Panc1 (cell line): ENCODE measurements around the gene TTYH2. TPM values are rescaled to one million over a fixed set of nuclear protein-coding genes. Genes with fewer than 3 reads are reported as not detected.

ENCODE experiments used
- ATAC-seq: fragments of 200-7000 bp; cut with Tn5 transposase; 2 replicates; pipeline ENCODE4 v1.9.1; 2020; ENCODE audit warnings: mild to moderate bottlenecking, moderate library complexity
- BruUV-seq: library from RNA; stranded (reverse); fragments of 400-500 nt; replicated peaks from 2 replicates; lab custom pipeline; 2021; lab: Mats Ljungman, UMichigan
- CTCF ChIA-PET: fragments of 300-600 bp; sonication (Branson Sonifier 250); formaldehyde crosslinking; loops from one replicate; lab custom pipeline; 2022; ENCODE audit warnings: antibody characterized with exemption; lab: Charles Lee
- POLR2A ChIA-PET: fragments of 300-600 bp; sonication (Branson Sonifier 250); formaldehyde crosslinking; loops from one replicate; lab custom pipeline; 2022; ENCODE audit warnings: antibody characterized with exemption; lab: Charles Lee
- DNase-seq: peaks from one replicate; pipeline ENCODE4 v3.0.0-alpha.2; 2010; ENCODE audit warnings: low read depth, low spot score
- H3K27ac ChIP-seq: 2 replicates; pipeline ENCODE4 v1.5.1; 2011; ENCODE audit warnings: mild to moderate bottlenecking, low read length, inconsistent platforms
- H3K27me3 ChIP-seq: fragments of 200-500 bp; sonication (Bioruptor generic); 2 replicates; pipeline ENCODE4 v1.6.0; 2014; ENCODE audit warnings: low read length, inconsistent platforms; ENCODE audit not compliant: control insufficient read depth, insufficient read depth
- H3K36me3 ChIP-seq: fragments of 200-500 bp; sonication (Bioruptor generic); 2 replicates; pipeline ENCODE4 v1.5.1; 2014; ENCODE audit warnings: inconsistent platforms, mild to moderate bottlenecking, low read length, moderate library complexity; ENCODE audit not compliant: control insufficient read depth, insufficient read depth
- H3K4me1 ChIP-seq: 2 replicates; pipeline ENCODE4 v1.5.1; 2011; ENCODE audit warnings: inconsistent platforms, mild to moderate bottlenecking, low read length, moderate library complexity; ENCODE audit not compliant: control insufficient read depth, insufficient read depth
- H3K4me3 ChIP-seq, 2 experiments: 2 replicates each; pipeline ENCODE4 v1.5.1; 2011 to 2012; ENCODE audit warnings: low read depth in 2 of 2, low read length in 2 of 2, mild to moderate bottlenecking in 2 of 2, inconsistent platforms in 1 of 2, moderate library complexity in 1 of 2
- H3K9me3 ChIP-seq: fragments of 200-500 bp; sonication (Bioruptor generic); 2 replicates; pipeline ENCODE4 v1.5.1; 2014; ENCODE audit warnings: low read depth, mild to moderate bottlenecking, inconsistent platforms, low read length, moderate library complexity; ENCODE audit not compliant: control insufficient read depth, insufficient read depth
- CTCF ChIP-seq: fragments of 450-650 bp; IDR thresholded peaks from 2 replicates; pipeline ENCODE4 v1.5.1; 2017; ENCODE audit warnings: mild to moderate bottlenecking
- POLR2AphosphoS5 ChIP-seq: IDR thresholded peaks from 2 replicates; pipeline ENCODE4 v1.6.1; 2012; ENCODE audit warnings: mild to moderate bottlenecking, low read depth, low read length, moderate library complexity
- SIN3A ChIP-seq: IDR thresholded peaks from 2 replicates; pipeline ENCODE4 v1.6.1; 2012; ENCODE audit warnings: low read depth, mild to moderate bottlenecking, low read length, moderate library complexity, borderline replicate concordance; ENCODE audit not compliant: insufficient read depth
- TCF7L2 ChIP-seq: IDR thresholded peaks from 2 replicates; pipeline ENCODE4 v1.6.1; 2011; ENCODE audit warnings: mild to moderate bottlenecking, low read depth, low read length, inconsistent platforms
- in situ Hi-C: cut with HindIII; loops from 2 replicates; pipeline ENCODE4 v1.10.0; 2016; ENCODE audit warnings: low sequenced_read_pairs, low pct_unique_long_range_greater_than_20kb
- intact Hi-C: fragments of 100-400 bp; cut with micrococcal nuclease; formaldehyde crosslinking; loops from one replicate; pipeline ENCODE4 v1.10.0; 2022; ENCODE audit not compliant: unreplicated experiment
- total RNA-seq: library from RNA; stranded (reverse); gene quantifications from one replicate; pipeline ENCODE4 v1.2.1, GENCODE V29; 2021; ENCODE audit not compliant: unreplicated experiment
- TF ChIP-seq, protein P1 (sequence below), 2 experiments: IDR thresholded peaks; 2 replicates each; pipeline ENCODE4 v1.6.1; 2011 to 2012; ENCODE audit warnings: low read depth in 2 of 2, control low read depth in 1 of 2, low read length in 1 of 2, mild to moderate bottlenecking in 1 of 2, moderate library complexity in 1 of 2; ENCODE audit not compliant: insufficient read depth in 1 of 2

The TTYH2 gene
- total RNA-seq, 1 experiment from 2014 or later: 8.3 TPM

DNA sequence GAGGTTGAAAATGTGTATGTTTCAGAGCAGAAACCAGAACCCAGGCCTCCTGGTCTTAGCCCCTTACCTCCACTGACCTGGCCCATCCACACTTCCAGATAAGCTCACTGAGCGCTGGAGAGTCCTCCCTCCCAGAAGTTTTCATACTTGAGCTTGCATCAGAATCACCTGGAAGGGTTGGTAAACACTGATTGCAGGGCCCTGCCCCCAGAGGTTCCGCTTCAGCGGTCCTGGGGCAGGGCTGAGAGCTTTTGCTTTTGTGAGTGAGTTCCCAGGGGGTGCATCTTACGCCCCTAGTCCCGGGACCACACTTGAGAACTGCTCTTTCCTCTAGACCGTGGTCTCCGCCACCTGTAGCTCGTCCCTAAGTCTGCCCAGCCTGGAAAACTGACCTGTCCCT lies 20.6 kb downstream of the TTYH2 start:
- ATAC-seq: no peak

DNA sequence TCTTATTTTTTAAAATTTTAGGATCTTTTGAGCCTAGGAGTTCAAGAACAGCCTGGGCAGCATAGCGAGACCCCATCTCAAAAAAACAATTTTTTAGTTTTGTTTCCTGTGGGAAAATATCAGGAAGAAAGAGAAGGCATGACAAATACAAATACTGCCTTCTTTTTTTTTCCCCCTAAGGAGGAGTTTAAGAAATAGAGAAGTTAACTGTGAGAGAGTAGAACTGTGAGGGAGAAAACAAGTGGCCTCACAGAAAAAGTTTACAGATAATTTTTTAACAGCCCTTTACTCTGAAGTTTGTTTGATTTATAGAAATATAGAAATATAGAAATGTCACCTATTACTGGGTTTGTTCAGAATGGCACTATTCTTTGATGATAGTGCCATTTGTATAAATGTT lies 21.1 kb downstream of the TTYH2 start:
- POLR2A ChIA-PET: no interaction called here
- no peak for DNase-seq
- H3K4me3 ChIP-seq: no peak overlapping the region
- H3K4me1 ChIP-seq: no peaks in the 10 kb centered on the region
- no peak for ATAC-seq
- CTCF ChIA-PET: no interaction called here
- no peaks in the 10 kb centered on the region for H3K9me3 ChIP-seq
- in situ Hi-C loops: no loop called here
- H3K27ac ChIP-seq: no peak overlapping the region
- intact Hi-C loops: no loop called here
- H3K36me3 ChIP-seq: no peaks in the 10 kb centered on the region
- no peaks in the 10 kb centered on the region for H3K27me3 ChIP-seq
- no peak for TF ChIP-seq POLR2AphosphoS5
- TF ChIP-seq CTCF: no peak
- TF ChIP-seq, protein P1, sequence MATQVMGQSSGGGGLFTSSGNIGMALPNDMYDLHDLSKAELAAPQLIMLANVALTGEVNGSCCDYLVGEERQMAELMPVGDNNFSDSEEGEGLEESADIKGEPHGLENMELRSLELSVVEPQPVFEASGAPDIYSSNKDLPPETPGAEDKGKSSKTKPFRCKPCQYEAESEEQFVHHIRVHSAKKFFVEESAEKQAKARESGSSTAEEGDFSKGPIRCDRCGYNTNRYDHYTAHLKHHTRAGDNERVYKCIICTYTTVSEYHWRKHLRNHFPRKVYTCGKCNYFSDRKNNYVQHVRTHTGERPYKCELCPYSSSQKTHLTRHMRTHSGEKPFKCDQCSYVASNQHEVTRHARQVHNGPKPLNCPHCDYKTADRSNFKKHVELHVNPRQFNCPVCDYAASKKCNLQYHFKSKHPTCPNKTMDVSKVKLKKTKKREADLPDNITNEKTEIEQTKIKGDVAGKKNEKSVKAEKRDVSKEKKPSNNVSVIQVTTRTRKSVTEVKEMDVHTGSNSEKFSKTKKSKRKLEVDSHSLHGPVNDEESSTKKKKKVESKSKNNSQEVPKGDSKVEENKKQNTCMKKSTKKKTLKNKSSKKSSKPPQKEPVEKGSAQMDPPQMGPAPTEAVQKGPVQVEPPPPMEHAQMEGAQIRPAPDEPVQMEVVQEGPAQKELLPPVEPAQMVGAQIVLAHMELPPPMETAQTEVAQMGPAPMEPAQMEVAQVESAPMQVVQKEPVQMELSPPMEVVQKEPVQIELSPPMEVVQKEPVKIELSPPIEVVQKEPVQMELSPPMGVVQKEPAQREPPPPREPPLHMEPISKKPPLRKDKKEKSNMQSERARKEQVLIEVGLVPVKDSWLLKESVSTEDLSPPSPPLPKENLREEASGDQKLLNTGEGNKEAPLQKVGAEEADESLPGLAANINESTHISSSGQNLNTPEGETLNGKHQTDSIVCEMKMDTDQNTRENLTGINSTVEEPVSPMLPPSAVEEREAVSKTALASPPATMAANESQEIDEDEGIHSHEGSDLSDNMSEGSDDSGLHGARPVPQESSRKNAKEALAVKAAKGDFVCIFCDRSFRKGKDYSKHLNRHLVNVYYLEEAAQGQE (IDR thresholded peaks at IDR 0.05; ENCODE audit: insufficient read depth in 1 of 2, low read depth in 2 of 2, low read length in 1 of 2): no peak
- TF ChIP-seq TCF7L2: no peak
- TF ChIP-seq SIN3A: no peak
- no TSS peak for BruUV-seq

More for the DNA sequence above, 20.6 kb downstream of the TTYH2 start:
- DNase-seq: no peak
- TF ChIP-seq POLR2AphosphoS5: no peak
- no peak for TF ChIP-seq SIN3A
- no peak for TF ChIP-seq TCF7L2
- no peak for TF ChIP-seq CTCF
- Histone ChIP-seq H3K4me1 (no peaks in the 10 kb centered on the region), H3K27me3 (no peaks in the 10 kb centered on the region), H3K27ac (no peak overlapping the region), H3K4me3 (no peak overlapping the region), H3K9me3 (no peaks in the 10 kb centered on the region), H3K36me3 (no peaks in the 10 kb centered on the region)
- in situ Hi-C loops: no loop called here
- no TSS peak for BruUV-seq
- intact Hi-C loops: no loop called here
- POLR2A ChIA-PET: interaction anchor here (0.6 kb wide), 1 partner anchor 197 kb away, joined by 8 read pairs; no protein-coding TSS in a partner anchor
- CTCF ChIA-PET: no interaction called here
